ENCODE results near the gene SLC66A1. TPM values are rescaled to one million over a fixed set of nuclear protein-coding genes. Genes with fewer than 3 reads are reported as not detected.

The SLC66A1 gene
- total RNA-seq, 4 donors from 2014 or later = 6.8 to 14.3 (median 10.3) TPM

- DNase-seq = no peak
- TF ChIP-seq CTCF (IDR thresholded peaks at IDR 0.05) (no peak), POLR2A (IDR thresholded peaks at IDR 0.05) (no peak)
- H3K4me3 ChIP-seq = no peak overlapping the region
- 87 to 98% methylated on average over 11 to 19 of the region's 23 CpGs for WGBS, 2 donors
- no peaks in the 10 kb centered on the region for H3K9me3 ChIP-seq
- peaks cover 23 to 86% (median 54%) of the 10 kb centered on the region in 3 donors for H3K4me1 ChIP-seq
- intact Hi-C loops (cut with DNase I) = no loop called here
- H3K27ac ChIP-seq = peak overlapping the region; percentile 28 to 83 (median 76)
- peaks cover 0 to 62% (median 8%) of the 10 kb centered on the region in 3 donors for H3K36me3 ChIP-seq
- no peaks in the 10 kb centered on the region for H3K27me3 ChIP-seq
These were observed 59.4 kb downstream of the SLC66A1 start for GRCh38 chr1:19371226-19372135.

- no peak for TF ChIP-seq CTCF (IDR thresholded peaks at IDR 0.05)
- TF ChIP-seq POLR2A (IDR thresholded peaks at IDR 0.05) = no peak
These were observed 60.0 kb downstream of the SLC66A1 start for GRCh38 chr1:19372136-19372514.

GRCh38 chr1:19372602-19373001 is 60.5 kb downstream of the SLC66A1 start:
- Histone ChIP-seq H3K27ac (peak overlapping the region; percentile 28 to 83 (median 75)), H3K4me3 (no peak overlapping the region), H3K9me3 (no peaks in the 10 kb centered on the region), H3K27me3 (no peaks in the 10 kb centered on the region), H3K4me1 (peaks cover 19 to 75% (median 44%) of the 10 kb centered on the region in 3 donors), H3K36me3 (peaks cover 3 to 74% (median 8%) of the 10 kb centered on the region in 3 donors)
- no peak for TF ChIP-seq CTCF (IDR thresholded peaks at IDR 0.05)
- TF ChIP-seq POLR2A (IDR thresholded peaks at IDR 0.05) = no peak
- intact Hi-C loops (cut with DNase I) = no loop called here
- no peak for DNase-seq
- 66 to 73% methylated on average over 7 of the region's 7 CpGs for WGBS, 2 donors

More at GRCh38 chr1:19372136-19372514, 60.0 kb downstream of the SLC66A1 start:
- H3K27me3 ChIP-seq = no peaks in the 10 kb centered on the region
- peaks cover 23 to 80% (median 48%) of the 10 kb centered on the region in 3 donors for H3K4me1 ChIP-seq
- intact Hi-C loops (cut with DNase I) = no loop called here
- 81 to 88% methylated on average over 5 of the region's 5 CpGs for WGBS, 2 donors
- H3K27ac ChIP-seq = peak overlapping the region; percentile 28 to 83 (median 62)
- no peak for DNase-seq
- H3K9me3 ChIP-seq = no peaks in the 10 kb centered on the region
- no peak overlapping the region for H3K4me3 ChIP-seq
- peaks cover 0 to 69% (median 8%) of the 10 kb centered on the region in 3 donors for H3K36me3 ChIP-seq

DNA sequence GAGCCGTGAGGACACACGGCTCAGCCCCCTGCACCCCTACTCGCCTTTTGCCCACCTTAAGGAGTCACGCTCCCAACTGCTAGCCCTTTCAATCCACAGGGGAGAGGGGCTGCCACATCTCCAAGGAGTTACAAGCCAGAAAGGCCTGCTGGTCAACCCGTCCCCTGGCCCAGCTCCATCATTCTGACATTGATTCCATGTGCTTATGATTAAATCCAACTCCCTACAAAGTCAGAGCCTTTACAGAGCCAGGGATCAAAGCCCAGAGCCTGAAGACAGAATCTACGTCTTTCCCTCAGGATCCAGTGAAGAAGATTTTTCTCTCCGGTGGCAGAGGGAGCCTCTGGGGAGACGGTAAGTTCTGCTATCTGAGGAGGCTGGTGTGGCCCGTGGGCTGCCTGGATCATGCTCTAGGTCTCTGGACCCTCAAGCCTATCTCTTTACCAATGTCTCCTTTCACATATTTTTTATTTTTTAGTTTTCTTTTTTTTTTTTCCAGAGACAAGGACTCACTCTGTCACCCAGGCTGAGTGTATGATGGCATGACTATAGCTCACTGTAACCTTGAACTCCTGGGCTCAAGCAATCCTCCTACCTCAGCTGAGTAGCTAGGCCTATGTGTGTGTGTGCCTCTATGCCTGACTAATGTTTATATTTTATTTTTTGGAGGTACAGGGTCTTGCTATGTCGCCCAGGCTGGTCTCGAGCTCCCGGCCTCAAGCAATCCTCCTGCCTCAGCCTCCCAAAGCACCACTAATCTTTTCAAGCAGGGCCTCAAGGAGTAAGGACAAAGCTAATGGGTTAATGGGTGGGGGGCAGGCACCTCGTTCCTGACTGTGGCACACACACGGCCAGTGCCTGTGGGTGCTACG is 61.3 kb downstream of the SLC66A1 start:
- WGBS, 2 donors = 82 to 88% methylated on average over 12 to 13 of the region's 15 CpGs
- H3K27me3 ChIP-seq = no peaks in the 10 kb centered on the region
- no peak overlapping the region for H3K4me3 ChIP-seq
- intact Hi-C loops (cut with DNase I) = no loop called here
- peaks cover 15 to 70% (median 39%) of the 10 kb centered on the region in 3 donors for H3K4me1 ChIP-seq
- peak overlapping the region; percentile 28 to 83 (median 75) for H3K27ac ChIP-seq
- no peak for DNase-seq
- H3K9me3 ChIP-seq = no peaks in the 10 kb centered on the region
- peaks cover 8 to 82% (median 10%) of the 10 kb centered on the region in 3 donors for H3K36me3 ChIP-seq
- no peak for TF ChIP-seq POLR2A (IDR thresholded peaks at IDR 0.05)
- TF ChIP-seq CTCF (IDR thresholded peaks at IDR 0.05) = no peak
